H9 (cell line): ENCODE measurements around the gene CKB. TPM values are rescaled to one million over a fixed set of nuclear protein-coding genes. Genes with fewer than 3 reads are reported as not detected.

Experiments
- DNase-seq: peaks from one replicate; pipeline ENCODE4 v3.0.0-alpha.2; 2017
- H2AFZ ChIP-seq: one replicate; pipeline ENCODE4 v1.6.1; 2013; ENCODE audit warnings: mild to moderate bottlenecking, low read length, control low read depth, moderate library complexity
- H2AK5ac ChIP-seq: 2 replicates; pipeline ENCODE4 v1.6.1; 2013; ENCODE audit warnings: low read length, control low read depth, mixed read lengths; ENCODE audit not compliant: insufficient read length
- H2BK120ac ChIP-seq: one replicate; pipeline ENCODE4 v1.6.1; 2013; ENCODE audit warnings: low read depth, mild to moderate bottlenecking, low read length, control low read depth, inconsistent platforms; ENCODE audit not compliant: poor library complexity, severe bottlenecking
- H2BK12ac ChIP-seq: 2 replicates; pipeline ENCODE4 v1.6.1; 2013; ENCODE audit warnings: low read length, control low read depth, mixed read lengths, low read depth; ENCODE audit not compliant: insufficient read length
- H2BK15ac ChIP-seq: 2 replicates; pipeline ENCODE4 v1.6.1; 2013; ENCODE audit warnings: low read depth, low read length, control low read depth
- H2BK20ac ChIP-seq: one replicate; pipeline ENCODE4 v1.6.1; 2013; ENCODE audit warnings: low read depth, mild to moderate bottlenecking, low read length, control low read depth, inconsistent platforms; ENCODE audit not compliant: poor library complexity, severe bottlenecking
- H2BK5ac ChIP-seq: 2 replicates; pipeline ENCODE4 v1.6.1; 2013; ENCODE audit warnings: low read length, control low read depth, mixed read lengths; ENCODE audit not compliant: insufficient read length
- H3K14ac ChIP-seq: 2 replicates; pipeline ENCODE4 v1.6.1; 2013; ENCODE audit warnings: low read length, control low read depth; ENCODE audit not compliant: insufficient read depth
- H3K18ac ChIP-seq: 2 replicates; pipeline ENCODE4 v1.6.1; 2013; ENCODE audit warnings: low read depth, mild to moderate bottlenecking, mixed read lengths, low read length, control low read depth; ENCODE audit not compliant: insufficient read length
- H3K23ac ChIP-seq: 2 replicates; pipeline ENCODE4 v1.6.1; 2013; ENCODE audit warnings: low read length, control low read depth, mixed read lengths, low read depth; ENCODE audit not compliant: insufficient read length
- H3K23me2 ChIP-seq: 2 replicates; pipeline ENCODE4 v1.6.1; 2013; ENCODE audit warnings: low read depth, mild to moderate bottlenecking, mixed read lengths, low read length, control low read depth; ENCODE audit not compliant: insufficient read length, poor library complexity, severe bottlenecking
- H3K27ac ChIP-seq: 2 replicates; pipeline ENCODE4 v1.5.1; 2013; ENCODE audit warnings: low read length, control low read depth, mixed read lengths, low read depth; ENCODE audit not compliant: insufficient read length
- H3K27me3 ChIP-seq: 2 replicates; pipeline ENCODE4 v1.6.1; 2013; ENCODE audit warnings: low read length, control low read depth, inconsistent platforms; ENCODE audit not compliant: insufficient read depth
- H3K4ac ChIP-seq: 2 replicates; pipeline ENCODE4 v1.6.1; 2013; ENCODE audit warnings: low read depth, mild to moderate bottlenecking, control low read depth, inconsistent platforms, low read length, moderate library complexity
- H3K4me1 ChIP-seq: 2 replicates; pipeline ENCODE4 v1.6.1; 2013; ENCODE audit warnings: low read length, control low read depth, inconsistent platforms; ENCODE audit not compliant: insufficient read depth
- H3K4me2 ChIP-seq: 2 replicates; pipeline ENCODE4 v1.6.1; 2013; ENCODE audit warnings: low read length, control low read depth, mixed read lengths; ENCODE audit not compliant: insufficient read length, insufficient read depth
- H3K56ac ChIP-seq: 2 replicates; pipeline ENCODE4 v1.6.1; 2013; ENCODE audit warnings: low read depth, mild to moderate bottlenecking, mixed read lengths, low read length, control low read depth; ENCODE audit not compliant: insufficient read length
- H3K79me1 ChIP-seq: 2 replicates; pipeline ENCODE4 v1.6.1; 2013; ENCODE audit warnings: low read depth, mild to moderate bottlenecking, moderate library complexity, low read length, control low read depth, inconsistent platforms; ENCODE audit not compliant: insufficient read depth, poor library complexity, severe bottlenecking
- H3K79me2 ChIP-seq: 2 replicates; pipeline ENCODE4 v1.6.1; 2013; ENCODE audit warnings: low read length, control low read depth, inconsistent platforms; ENCODE audit not compliant: insufficient read depth
- H3K9ac ChIP-seq: 2 replicates; pipeline ENCODE4 v1.6.1; 2013; ENCODE audit warnings: low read length, control low read depth, mixed read lengths; ENCODE audit not compliant: insufficient read length; ENCODE audit errors: extremely low read depth
- H3K9me3 ChIP-seq: one replicate; pipeline ENCODE4 v1.6.1; 2013; ENCODE audit warnings: low read depth, low read length, inconsistent platforms; ENCODE audit not compliant: control insufficient read depth
- H3T11ph ChIP-seq: one replicate; pipeline ENCODE4 v1.6.1; 2013; ENCODE audit warnings: mild to moderate bottlenecking, low read length, control low read depth, inconsistent platforms
- H4K20me1 ChIP-seq: one replicate; pipeline ENCODE4 v1.6.1; 2013; ENCODE audit not compliant: control insufficient read depth, insufficient read length, insufficient read depth
- H4K5ac ChIP-seq: 2 replicates; pipeline ENCODE4 v1.6.1; 2013; ENCODE audit warnings: low read depth, mild to moderate bottlenecking, mixed read lengths, low read length, control low read depth; ENCODE audit not compliant: insufficient read length
- H4K8ac ChIP-seq: replicated peaks from 2 replicates; pipeline ENCODE4 v1.6.1; 2013; ENCODE audit warnings: low read length, control low read depth, mixed read lengths, low read depth; ENCODE audit not compliant: insufficient read length
- H4K91ac ChIP-seq: 2 replicates; pipeline ENCODE4 v1.6.1; 2013; ENCODE audit warnings: low read depth, mild to moderate bottlenecking, moderate library complexity, mixed read lengths, low read length, control low read depth; ENCODE audit not compliant: insufficient read length
- H3K27ac Mint-ChIP-seq, 3 experiments: 2 replicates in 2 of 3; 3 replicates in 1 of 3; pipeline ENCODE4 v1.8.0; 2020 to 2021; ENCODE audit warnings: mixed read lengths in 3 of 3, mild to moderate bottlenecking in 1 of 3, moderate library complexity in 1 of 3
- H3K27me3 Mint-ChIP-seq: 2 replicates; pipeline ENCODE4 v1.8.0; 2021; ENCODE audit warnings: low read depth, mild to moderate bottlenecking, moderate library complexity, mixed read lengths
- H3K36me3 Mint-ChIP-seq, 3 experiments: 2 replicates in 2 of 3; 3 replicates in 1 of 3; pipeline ENCODE4 v1.8.0; 2020 to 2021; ENCODE audit warnings: low read depth in 3 of 3, mixed read lengths in 3 of 3; ENCODE audit not compliant: insufficient read depth in 1 of 3
- H3K4me1 Mint-ChIP-seq, 2 experiments: 2 replicates each; pipeline ENCODE4 v1.8.0; 2020; ENCODE audit warnings: mixed read lengths in 2 of 2
- H3K4me3 Mint-ChIP-seq, 2 experiments: 2 replicates in 1 of 2; 3 replicates in 1 of 2; pipeline ENCODE4 v1.8.0; 2020 to 2021; ENCODE audit warnings: mild to moderate bottlenecking in 2 of 2, mixed read lengths in 2 of 2, moderate library complexity in 1 of 2
- H3K9me3 Mint-ChIP-seq, 2 experiments: 2 replicates in 1 of 2; 3 replicates in 1 of 2; pipeline ENCODE4 v1.8.0; 2020; ENCODE audit warnings: mild to moderate bottlenecking in 2 of 2, mixed read lengths in 2 of 2, moderate library complexity in 1 of 2
- CTCF ChIP-seq: fragments of 200-600 bp; sonication (generic); conservative IDR thresholded peaks from 3 replicates; pipeline ENCODE4 v1.8.0; 2021; ENCODE audit warnings: antibody characterized with exemption, mild to moderate bottlenecking
- WGBS: extraction: QIAGEN DNeasy Blood & Tissue Kit; methylation state at CpG from one replicate; pipeline ENCODE4 v1.1.7; 2013; ENCODE audit warnings: missing lambda C conversion rate, low lambda C conversion rate, mixed read lengths; ENCODE audit not compliant: insufficient read length; ENCODE audit errors: extremely low coverage; 5-methylcytosine and 5-hydroxymethylcytosine counted together
- total RNA-seq: library from RNA; stranded (reverse); gene quantifications from 2 replicates; pipeline ENCODE4 v1.2.1, GENCODE V29; 2021

Gene CKB
- total RNA-seq, 1 experiment from 2014 or later, result 517 TPM

GRCh38 chr14:103562179-103562428, 39.5 kb upstream of the CKB start:
- DNase-seq, result no peak
- Histone ChIP-seq H2BK120ac (no peak overlapping the region), H4K91ac (no peak overlapping the region), H3T11ph (no peak overlapping the region), H2AFZ (no peak overlapping the region), H3K79me2 (peaks cover 26% of the 10 kb centered on the region; the same call in 1 of the 2 replicates), H4K5ac (no peak overlapping the region), H2BK20ac (no peak overlapping the region), H3K27me3 (no peaks in the 10 kb centered on the region), H3K56ac (no peak overlapping the region), H3K79me1 (peaks cover 12% of the 10 kb centered on the region), H3K4me1 (no peaks in the 10 kb centered on the region), H3K4me2 (peak overlapping the region; percentile 66), H4K8ac (no peak overlapping the region), H3K18ac (peak overlapping the region; percentile 9), H3K4ac (no peak overlapping the region), H3K23me2 (peaks cover 13% of the 10 kb centered on the region), H2BK15ac (no peak overlapping the region), H3K9ac (peak overlapping the region; percentile 62), H3K14ac (peak overlapping the region; percentile 7; the same call in 1 of the 2 replicates), H4K20me1 (no peaks in the 10 kb centered on the region), H2BK5ac (no peak overlapping the region), H3K27ac (no peak overlapping the region), H2BK12ac (no peak overlapping the region), H2AK5ac (no peak overlapping the region), H3K23ac (no peak overlapping the region), H3K9me3 (no peaks in the 10 kb centered on the region)
- H3K27ac Mint-ChIP-seq, result peak overlapping the region; percentile 93 to 95 (median 95)
- H3K4me1 Mint-ChIP-seq, result peaks cover 20 to 21% of the 10 kb centered on the region in 2 experiments
- no peak for TF ChIP-seq CTCF
- H3K9me3 Mint-ChIP-seq, result no peaks in the 10 kb centered on the region
- no CpG with 5 or more reads among the region's 25 CpGs for WGBS
- H3K4me3 Mint-ChIP-seq, result peak overlapping the region; percentile 85 to 93
- H3K27me3 Mint-ChIP-seq, result no peaks in the 10 kb centered on the region
- peaks cover 19 to 29% (median 24%) of the 10 kb centered on the region in 3 experiments for H3K36me3 Mint-ChIP-seq
